ENCODE data around the gene TCF20. TPM values are rescaled to one million over a fixed set of nuclear protein-coding genes. Genes with fewer than 3 reads are reported as not detected.

Gene TCF20
- total RNA-seq, 1 donor from 2014 or later = 52.4 TPM

DNA sequence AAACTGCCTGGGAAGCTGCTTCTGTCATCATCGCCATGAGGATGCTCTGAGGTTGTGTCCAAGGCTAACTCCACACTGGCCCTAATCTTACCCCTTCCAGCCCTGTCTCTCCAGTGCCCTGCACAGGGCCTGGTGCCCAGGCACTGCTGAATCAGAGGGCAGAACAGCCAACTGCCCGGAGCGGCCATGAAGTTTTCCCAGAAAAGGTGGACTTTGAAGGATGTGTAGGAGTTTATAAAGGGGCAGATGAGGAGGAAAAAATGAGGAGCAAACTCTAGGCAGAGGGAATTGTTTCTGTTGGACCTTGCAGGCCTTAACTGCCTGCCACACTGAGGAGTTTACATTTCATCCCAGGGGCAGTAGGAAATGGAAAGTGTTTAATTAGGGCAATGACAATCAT, 39.4 kb upstream of the TCF20 start:
- no peak for TF ChIP-seq CTCF (IDR thresholded peaks at IDR 0.05; ENCODE audit: insufficient read depth, low read length, poor library complexity, severe bottlenecking)
- H3K4me3 ChIP-seq (ENCODE audit: low read depth, low read length) = no peak overlapping the region

GRCh38 chr22:42308892-42309468, 38.5 kb upstream of the TCF20 start:
- H3K36me3 ChIP-seq (ENCODE audit: control insufficient read depth, insufficient read depth, low read length) = no peaks in the 10 kb centered on the region
- no peak for DNase-seq (ENCODE audit: low read depth)
- TF ChIP-seq CTCF (IDR thresholded peaks at IDR 0.05; ENCODE audit: insufficient read depth, low read length, poor library complexity, severe bottlenecking) = no peak
- H3K4me3 ChIP-seq (ENCODE audit: low read depth, low read length) = no peak overlapping the region
- peaks cover 32% of the 10 kb centered on the region for H3K27me3 ChIP-seq (ENCODE audit: control insufficient read depth, insufficient read depth, low read length)

More for the DNA sequence above, 39.4 kb upstream of the TCF20 start:
- H3K36me3 ChIP-seq (ENCODE audit: control insufficient read depth, insufficient read depth, low read length) = no peaks in the 10 kb centered on the region
- peaks cover 23% of the 10 kb centered on the region for H3K27me3 ChIP-seq (ENCODE audit: control insufficient read depth, insufficient read depth, low read length)
- DNase-seq (ENCODE audit: low read depth) = no peak

- H3K4me3 ChIP-seq (ENCODE audit: low read depth, low read length) = no peak overlapping the region
- H3K36me3 ChIP-seq (ENCODE audit: control insufficient read depth, insufficient read depth, low read length) = no peaks in the 10 kb centered on the region
- peaks cover 39% of the 10 kb centered on the region for H3K27me3 ChIP-seq (ENCODE audit: control insufficient read depth, insufficient read depth, low read length)
- TF ChIP-seq CTCF (IDR thresholded peaks at IDR 0.05; ENCODE audit: insufficient read depth, low read length, poor library complexity, severe bottlenecking) = no peak
- no peak for DNase-seq (ENCODE audit: low read depth)
These were observed 37.5 kb upstream of the TCF20 start for GRCh38 chr22:42307806-42308563.

DNA sequence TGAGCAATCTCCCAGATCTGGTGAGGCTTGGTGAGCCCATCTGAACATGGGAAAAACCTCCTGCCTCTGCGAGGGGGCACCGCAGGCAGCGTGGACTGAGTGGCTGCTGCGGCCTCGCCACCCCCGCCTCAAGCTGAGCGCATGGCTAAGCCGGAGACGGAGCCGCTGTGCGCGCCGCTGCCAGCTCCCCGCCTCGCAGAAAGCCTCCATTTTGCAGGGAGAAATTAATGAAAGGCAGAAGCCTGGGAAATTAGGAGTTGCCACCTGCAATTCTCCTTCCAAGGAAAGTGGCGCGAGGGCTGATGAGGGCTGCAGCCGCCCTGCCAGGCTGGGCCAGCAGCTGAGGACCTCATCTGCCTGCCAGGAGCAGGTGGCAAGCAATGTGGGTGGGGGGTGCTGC, 35.6 kb upstream of the TCF20 start:
- peaks cover 50% of the 10 kb centered on the region for H3K27me3 ChIP-seq (ENCODE audit: control insufficient read depth, insufficient read depth, low read length)
- TF ChIP-seq CTCF (IDR thresholded peaks at IDR 0.05; ENCODE audit: insufficient read depth, low read length, poor library complexity, severe bottlenecking) = no peak
- DNase-seq (ENCODE audit: low read depth) = no peak
- H3K4me3 ChIP-seq (ENCODE audit: low read depth, low read length) = no peak overlapping the region
- H3K36me3 ChIP-seq (ENCODE audit: control insufficient read depth, insufficient read depth, low read length) = no peaks in the 10 kb centered on the region

- Histone ChIP-seq H3K27me3 (ENCODE audit: control insufficient read depth, insufficient read depth, low read length) (peaks cover 50% of the 10 kb centered on the region), H3K36me3 (ENCODE audit: control insufficient read depth, insufficient read depth, low read length) (no peaks in the 10 kb centered on the region), H3K4me3 (ENCODE audit: low read depth, low read length) (no peak overlapping the region)
- TF ChIP-seq CTCF (IDR thresholded peaks at IDR 0.05; ENCODE audit: insufficient read depth, low read length, poor library complexity, severe bottlenecking) = no peak
- DNase-seq (ENCODE audit: low read depth) = no peak
These were observed 33.9 kb upstream of the TCF20 start for GRCh38 chr22:42304324-42304790.

Measured in kidney epithelial cell (primary cell).